Stimulated activated CD8-positive, alpha-beta memory T cell treated with anti-CD3 and anti-CD28 coated beads, Interleukin-15, amount 100 ng/mL, for 4 hours (primary cell): ENCODE measurements around the gene METTL1.
A peak's percentile ranks its signal among the peaks of the same experiment; 100 is the strongest.
"Not testable (repeated sequence)": the region's sequence is repeated elsewhere in the genome, so short reads cannot be mapped to it uniquely, and the experiment has no call there.

Source experiments
- DNase-seq, 2 donors: peaks; one replicate each; pipeline ENCODE4 v3.0.0-alpha.2; 2020; ENCODE audit warnings: low read depth in 2 of 2

Gene METTL1

DNA sequence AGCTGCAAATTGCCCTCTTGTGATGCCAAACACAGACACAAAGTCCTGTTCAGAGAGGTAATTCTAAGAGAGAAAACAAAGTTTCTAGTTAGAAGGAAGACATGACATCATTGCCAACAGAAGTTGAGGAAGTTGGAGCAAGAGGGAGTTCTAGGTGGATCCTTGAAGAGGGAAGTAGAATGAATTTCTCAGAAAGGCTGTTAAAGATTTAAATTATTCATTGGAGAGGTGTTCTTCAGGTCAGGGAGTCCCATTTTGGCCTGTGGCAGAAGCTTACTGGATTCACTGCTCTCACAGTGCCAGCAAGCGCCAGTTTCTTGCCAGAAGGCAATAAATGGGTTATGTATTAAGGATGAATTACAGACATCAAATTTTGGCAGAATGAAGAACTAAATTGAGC, 26.0 kb upstream of the METTL1 start:
- no peak for DNase-seq

DNA sequence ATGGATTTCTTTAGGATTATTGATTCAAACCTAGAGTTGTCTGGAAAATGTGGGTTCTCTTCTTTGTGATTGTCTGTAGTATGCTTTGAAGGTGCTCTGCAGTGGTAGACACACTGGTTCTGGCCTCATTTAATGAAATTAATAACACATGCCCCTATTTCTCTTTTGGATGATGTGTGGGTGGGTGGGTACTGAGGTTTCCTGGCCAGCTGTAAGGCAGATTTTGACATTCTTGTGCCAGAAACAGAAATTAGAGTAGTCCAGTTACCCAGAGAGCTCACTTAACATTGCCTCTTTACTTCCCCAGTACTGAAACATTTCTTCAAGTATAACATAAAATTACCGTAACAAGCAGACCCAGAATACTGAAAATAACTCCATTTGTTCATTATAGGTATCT, 25.1 kb upstream of the METTL1 start:
- no peak for DNase-seq

DNA sequence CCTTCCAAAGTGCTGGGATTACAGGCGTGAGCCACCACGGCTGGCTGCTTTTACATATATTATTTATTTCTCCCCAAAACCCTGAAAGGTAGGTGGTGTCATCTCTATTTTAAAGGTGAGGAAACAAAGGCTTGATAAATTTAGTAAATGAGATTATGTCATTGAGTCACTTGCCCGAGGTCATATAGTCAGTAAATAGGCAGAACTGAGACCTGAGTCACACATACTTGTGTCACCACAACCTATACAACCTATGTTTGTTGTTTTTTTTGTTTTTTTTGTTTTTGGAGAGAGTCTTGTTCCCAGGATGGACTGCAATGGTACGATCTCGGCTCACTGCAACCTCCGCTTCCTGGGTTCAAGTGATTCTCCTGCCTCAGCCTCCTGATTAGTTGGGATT, 23.4 kb upstream of the METTL1 start:
- DNase-seq = no peak

DNA sequence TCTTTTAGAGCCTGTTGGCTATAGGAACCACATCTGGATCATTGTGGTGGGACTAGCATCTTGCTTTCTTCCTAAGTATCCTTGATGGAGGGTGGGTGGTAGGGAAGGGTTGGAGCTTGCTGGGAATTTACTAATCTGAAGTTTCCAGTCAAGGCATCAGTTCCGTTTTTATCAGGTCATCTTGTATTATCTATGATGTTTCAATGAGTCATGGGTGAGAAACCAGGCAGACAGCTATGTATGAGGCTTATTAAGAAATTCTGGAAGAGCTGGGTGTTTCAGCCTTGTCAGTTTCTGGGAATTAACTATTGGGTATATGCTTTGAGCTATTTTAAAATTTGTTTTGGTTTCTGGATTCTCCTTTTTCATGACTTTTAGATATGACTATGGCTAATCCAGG, 22.0 kb upstream of the METTL1 start:
- DNase-seq = no peak

DNA sequence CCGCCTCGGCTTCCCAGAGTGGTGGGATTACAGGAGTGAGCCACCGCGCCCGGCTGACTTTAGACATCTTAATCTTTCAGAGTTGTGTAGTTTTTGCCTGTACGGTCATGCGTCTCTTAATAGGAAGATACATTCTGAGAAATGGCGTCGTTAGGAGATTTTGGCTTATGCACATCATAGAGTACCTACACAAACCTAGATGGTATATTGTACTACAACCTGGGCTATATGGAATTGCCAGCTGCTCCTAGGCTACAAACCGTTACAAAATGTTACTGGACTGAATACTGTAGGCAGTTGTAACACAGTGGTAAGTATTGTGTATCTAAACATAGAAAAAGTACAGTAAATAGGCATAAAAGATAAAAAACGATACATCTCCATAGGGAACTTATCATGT, 12.0 kb upstream of the METTL1 start:
- DNase-seq = no peak

DNA sequence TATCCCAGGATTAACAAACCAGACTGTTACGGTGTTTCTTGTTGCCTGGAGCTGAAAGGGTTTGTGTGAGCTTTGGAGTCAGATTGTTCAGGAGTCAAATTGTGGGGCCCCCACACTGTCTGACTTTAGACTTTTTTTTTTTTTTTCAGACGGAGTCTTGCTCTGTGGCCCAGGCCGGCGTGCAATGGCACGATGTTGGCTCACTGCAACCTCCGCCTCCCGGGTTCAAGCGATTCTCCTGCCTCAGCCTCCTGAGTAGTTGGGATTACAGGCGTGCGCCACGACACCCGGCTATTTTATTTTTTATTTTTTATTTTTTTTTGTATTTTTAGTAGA, 11.5 kb upstream of the METTL1 start:
- no peak for DNase-seq

DNA sequence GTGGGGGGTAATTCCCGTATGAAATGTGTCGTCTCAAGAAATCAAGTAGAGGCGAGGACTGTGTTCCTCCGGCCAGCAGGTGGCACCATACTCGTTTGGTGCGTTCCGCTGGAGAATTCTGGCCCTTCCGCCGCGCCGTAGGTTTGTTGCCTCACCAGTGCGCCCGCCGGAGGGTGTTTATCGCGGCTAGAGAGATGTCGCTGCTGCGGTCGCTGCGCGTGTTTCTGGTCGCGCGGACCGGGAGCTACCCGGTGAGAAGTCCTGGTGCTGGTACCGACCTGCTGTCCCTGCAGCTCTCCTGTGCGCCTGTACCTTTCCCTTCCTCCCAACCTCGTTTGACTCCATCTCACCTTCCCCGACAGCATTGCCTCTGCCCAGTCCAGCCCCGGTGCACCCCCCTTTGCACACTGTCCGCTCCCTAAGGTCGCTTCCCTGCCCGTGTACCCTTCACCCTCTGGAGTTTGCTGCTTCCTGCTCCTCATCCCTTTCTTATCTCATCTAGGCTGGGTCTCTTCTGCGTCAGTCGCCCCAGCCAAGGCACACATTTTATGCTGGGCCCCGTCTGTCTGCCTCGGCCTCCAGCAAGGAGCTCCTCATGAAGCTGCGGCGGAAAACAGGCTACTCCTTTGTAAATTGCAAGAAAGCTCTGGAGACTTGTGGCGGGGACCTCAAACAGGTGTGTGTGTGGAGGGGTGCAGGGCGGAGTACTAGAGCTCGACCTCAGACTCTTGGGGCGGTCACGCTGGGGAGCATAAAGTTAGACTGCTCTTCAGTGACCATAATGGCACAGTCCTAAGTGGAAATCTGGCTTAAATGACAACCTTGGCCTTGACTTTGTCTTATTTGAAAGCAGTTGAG, 10.9 kb upstream of the METTL1 start, which contains the start of gene TSFM:
TSFM (plus strand) TSS at position 180 of the 858 bp plus-strand sequence; CDS start at position 195, 15 bp downstream.
- peak; percentile 90 to 92 for DNase-seq

DNA sequence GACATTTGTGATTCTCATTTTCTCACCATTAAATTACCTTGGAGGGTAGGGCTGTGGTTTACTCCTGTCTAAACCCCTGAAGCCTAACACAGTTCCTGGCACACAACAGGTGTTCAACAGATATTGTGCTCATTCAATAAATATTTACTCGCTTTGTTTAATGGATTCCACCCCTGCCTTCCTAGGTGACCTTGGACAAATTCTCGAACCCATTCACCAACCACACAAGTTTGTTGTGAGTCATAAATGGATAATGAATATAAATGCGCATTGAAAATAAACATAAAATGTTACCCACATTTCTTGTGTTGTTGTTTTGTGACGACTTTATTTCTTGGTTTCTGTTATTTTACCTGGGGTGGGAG, 10.3 kb upstream of the METTL1 start:
- no peak for DNase-seq

DNA sequence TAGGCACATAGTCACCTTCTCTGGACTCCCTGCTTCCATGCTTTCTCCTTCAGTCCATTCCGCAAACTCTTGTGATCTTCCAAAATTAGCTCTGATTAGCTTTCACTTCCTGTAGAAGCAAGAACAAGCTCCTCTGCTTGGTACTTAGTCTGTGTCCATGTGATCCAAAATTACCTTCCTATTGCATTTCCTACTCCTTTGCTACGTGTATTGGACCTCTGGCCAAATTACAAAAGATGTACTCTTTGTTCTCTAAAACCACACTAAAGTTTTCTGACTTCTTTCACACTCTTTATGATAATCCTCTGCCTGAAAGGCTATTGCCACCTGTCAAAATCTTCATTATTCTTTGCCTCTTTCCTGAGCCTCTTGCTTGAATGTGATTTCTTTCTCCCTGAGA, 9.9 kb upstream of the METTL1 start:
- no peak for DNase-seq

DNA sequence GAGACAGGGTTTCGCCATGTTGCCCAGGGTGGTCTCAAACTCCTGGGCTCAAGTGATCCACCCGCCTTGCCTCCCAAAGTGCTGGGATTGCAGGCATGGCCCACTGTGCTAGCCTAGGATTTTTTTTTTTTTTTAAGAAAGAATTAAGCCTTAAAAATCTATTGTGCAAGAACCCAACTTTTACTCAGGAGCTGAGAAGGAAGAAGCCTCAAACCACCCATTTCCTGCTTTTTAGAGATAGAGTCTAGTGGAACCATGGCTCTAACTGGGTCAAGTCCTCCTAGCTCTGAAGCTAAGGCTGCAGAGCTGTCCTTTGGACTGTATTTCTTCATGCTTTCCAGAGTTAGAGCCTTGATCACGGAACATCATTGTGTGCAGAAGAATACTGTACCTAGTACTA, 9.3 kb upstream of the METTL1 start:
- DNase-seq = no peak

DNA sequence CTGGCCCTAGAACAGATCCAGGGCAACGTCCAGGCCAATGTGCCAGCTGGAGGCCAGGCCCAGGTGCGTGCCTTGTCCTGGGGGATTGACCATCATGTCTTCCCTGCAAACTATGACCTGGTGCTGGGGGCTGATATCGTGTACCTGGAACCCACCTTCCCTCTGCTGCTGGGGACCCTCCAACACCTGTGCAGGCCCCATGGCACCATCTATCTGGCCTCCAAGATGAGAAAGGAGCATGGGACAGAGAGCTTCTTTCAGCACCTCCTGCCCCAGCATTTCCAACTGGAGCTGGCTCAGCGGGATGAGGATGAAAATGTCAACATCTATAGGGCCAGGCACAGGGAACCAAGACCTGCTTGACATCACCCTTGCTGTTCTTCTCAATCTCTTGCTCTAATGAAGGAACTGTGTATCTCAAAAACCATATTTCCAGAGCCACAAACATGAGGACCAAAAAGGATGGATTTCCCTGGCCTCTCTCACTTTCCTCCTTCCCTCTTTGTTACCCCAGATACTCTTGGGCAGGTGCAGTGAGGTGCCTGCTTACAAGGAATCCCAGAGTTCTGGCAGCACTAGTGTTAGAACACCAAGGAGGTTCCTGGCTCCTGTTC, 8.5 kb upstream of the METTL1 start:
- DNase-seq = no peak

DNA sequence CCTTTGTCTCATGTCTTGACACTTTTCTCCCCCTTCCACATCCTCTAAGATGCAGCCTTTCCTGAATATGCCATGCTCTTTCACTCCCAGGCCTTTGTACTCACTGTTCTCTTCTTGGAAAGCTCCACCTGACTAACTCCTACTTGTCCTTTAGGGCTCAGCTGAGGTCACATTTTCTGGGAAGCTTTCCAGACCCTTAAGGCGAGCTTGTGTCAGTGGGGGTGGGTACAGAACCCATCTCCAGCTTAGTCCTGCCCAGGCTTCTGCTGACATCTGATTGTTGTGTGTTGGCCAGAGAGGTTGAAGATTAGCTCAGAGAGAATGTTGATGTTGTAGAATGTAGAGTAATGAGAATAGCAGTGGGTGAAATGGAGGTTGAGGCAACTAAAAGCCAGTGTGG, 7.8 kb upstream of the METTL1 start:
- DNase-seq = no peak

DNA sequence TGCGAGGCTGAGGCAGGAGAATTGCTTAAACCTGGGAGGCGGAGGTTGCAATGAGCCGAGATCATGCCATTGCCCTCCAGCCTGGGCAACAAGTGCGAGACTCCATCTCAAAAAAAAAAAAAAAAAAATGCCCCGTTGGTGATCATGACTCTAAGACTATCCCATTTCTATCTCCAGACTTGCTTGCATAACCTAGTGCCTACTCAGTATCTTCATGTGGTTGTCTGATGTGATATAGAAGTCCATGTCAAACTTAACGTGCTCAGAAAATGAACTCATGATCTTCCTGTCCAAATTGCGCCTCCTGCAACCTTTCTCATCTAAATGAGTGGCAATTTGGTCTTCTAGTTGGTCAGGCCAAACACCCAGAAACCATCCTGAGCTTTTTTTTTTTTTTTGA, 6.0 kb upstream of the METTL1 start:
- no peak for DNase-seq

DNA sequence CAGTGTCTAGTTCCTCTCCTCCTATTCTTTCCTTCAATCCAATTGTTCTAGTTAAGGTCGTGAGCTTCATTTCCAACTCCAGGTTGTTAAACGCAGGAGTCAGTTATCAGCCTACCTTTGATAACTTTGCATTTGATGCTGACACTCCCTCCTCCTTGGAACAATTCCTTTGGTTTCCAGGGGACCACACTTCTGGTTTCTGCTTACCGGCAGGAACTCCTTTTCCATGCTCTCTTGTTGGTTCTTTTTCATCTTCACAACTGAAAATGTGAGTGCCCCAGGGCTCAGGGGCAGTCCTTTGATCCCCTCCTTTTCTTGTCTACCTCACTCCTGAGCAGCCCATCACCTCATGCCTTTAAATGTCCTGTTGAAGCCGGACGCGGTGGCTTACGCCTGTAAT, 5.5 kb upstream of the METTL1 start:
- DNase-seq = no peak

DNA sequence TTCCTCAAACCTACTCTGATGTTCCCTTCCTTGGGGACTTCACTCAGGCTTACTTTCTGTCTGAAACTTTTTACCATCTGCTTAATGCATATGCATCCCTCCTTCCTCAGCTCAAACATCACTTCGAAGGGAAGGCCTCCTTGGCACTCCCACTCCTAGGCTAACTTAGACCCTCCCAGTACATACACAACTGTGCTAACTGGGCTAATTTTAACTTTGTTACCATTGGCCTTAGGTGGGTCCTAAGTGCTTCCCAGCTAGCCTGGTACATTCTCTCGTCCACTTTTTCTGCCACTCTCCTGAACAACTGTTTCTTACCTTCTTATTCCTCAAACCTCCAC, 4.3 kb upstream of the METTL1 start:
- DNase-seq = no peak

DNA sequence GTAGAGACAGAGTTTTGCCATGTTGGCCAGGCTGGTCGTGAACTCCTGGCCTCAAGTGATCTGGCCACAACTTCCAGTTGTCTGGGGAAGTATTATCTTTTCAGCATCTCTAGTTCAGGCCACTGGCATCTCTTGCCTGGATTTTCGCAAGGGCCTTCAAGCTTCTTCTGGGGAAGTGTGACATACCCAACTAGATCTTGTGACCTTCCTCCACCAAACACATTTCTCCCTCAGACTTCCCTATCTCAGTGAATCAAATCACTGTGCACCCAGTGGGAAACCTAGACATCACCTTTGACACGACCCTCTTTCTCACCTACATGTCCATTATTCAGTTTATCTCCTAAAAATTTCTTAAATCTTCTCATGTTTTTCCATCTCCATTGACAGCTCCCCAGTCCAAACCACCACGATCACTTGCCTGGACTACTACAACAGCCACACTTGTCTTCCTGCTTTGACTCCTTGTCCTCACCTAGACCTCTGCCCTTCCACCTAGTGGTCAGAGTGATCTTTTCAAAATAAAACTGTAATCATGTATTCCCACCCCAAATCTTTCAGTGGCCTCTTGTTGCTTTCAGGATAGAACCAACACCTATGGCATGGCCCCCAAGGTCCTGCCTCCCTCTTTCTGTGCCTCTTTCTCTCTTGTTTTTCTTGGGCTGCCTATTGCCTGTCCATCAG, 3.8 kb upstream of the METTL1 start:
- DNase-seq = no peak

DNA sequence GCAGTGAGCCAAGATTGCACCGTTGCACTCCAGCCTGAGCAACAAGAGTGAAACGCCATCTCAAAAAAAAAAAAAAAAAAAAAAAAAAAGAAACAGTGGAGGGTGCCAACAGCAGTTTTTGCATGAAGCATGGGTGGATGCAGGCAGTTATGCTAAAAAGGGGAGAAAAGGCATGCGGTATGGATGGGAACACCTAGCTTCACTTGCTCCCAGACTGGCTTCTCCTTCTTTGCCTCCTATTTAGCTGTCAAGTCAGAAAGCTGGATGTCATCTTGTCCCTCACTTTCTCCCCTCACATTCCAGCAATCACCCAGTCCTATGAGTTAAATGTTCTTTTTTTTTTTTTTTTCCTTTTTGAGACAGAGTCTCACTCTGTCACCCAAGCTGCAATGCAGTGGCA, 3.1 kb upstream of the METTL1 start:
- DNase-seq = no peak

DNA sequence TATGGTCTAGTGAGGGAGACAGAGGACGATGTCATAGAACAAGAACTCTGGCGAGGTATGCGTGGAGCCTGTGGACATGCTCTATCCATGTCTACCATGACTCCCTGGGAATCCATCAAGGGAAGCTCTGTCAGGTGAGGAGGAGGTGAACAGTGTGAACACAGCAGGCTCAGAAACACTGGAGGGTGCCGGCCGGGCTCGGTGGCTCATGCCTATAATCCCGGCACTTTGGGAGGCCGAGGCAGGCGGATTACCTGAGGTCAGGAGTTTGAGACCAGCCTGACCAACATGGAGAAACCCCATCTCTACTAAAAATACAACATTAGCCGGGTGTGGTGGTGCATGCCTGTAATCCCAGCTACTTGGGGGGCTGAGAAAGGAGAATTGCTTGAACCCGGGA, 2.7 kb upstream of the METTL1 start:
- DNase-seq = not testable (repeated sequence)

DNA sequence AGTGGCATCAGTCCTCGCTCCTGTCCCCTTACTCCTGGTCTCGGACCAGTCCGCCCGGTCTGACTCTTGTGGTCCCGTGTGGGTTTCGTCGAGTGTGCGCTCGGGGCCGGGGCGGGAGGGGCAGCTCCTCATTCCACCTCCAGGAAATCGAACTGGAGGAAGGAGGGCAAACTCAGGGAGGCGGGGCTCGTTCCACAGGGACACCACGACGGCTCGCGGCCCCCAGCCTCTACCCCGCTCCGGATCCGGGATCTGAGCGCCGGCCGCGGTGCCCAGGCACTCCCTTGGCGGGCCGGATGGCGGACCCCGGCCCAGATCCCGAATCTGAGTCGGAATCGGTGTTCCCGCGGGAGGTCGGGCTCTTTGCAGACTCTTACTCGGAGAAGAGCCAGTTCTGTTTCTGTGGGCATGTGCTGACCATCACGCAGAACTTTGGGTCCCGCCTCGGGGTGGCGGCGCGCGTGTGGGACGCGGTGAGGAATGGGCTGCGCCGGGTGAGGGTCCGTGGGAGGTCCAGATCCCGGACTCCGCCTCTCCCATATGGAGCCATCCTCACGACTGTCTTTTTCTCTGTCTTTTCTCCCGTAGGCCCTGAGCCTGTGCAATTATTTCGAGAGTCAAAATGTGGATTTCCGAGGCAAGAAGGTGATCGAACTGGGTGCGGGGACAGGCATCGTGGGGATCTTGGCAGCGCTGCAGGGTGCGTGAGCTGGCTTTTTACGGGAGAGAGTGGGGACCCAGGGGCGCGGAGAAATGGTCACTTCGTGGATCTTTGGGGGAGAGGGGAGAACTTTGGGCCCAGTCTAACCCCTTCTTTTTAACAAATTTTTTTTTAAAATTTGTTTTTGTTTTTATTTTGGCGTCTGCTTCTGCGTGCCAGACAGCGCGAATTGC, 771 bp upstream of the METTL1 start, which contains the start of gene EEF1AKMT3:
EEF1AKMT3 (plus strand) TSS at position 186 of the 894 bp plus-strand sequence; CDS start at position 297, 111 bp downstream.
- no peak for DNase-seq

DNA sequence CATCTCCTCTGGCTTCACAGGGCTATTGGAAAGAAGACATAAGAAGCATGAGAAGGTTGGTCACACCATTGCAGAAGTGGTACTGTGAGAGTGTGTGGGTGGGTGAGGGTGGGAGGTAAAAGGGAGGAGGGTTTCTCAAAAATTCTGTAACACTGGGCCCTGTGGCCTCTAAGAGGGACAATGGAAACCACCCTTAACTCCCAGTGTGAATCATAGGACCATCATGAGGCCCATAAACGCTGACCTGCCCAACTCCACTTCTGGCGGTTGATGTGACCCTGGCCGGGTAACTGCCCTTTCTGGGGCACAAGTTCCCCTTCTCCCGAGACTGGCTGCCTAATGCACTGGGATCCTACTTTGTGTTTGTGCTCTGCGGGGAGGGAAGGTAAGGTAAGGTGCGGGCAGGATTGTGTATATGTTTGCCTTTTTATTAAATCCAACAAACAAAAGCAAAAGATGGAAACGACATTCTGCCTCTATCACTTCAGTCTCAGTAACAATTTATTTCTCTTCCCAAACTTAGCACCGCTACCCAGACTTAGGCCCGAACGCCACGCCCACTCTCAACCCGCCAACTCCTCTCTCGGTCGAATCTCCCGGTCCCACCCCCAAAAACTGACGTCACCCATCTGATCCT, 551 bp downstream of the METTL1 start:
- peak; percentile 75 to 87 for DNase-seq

DNA sequence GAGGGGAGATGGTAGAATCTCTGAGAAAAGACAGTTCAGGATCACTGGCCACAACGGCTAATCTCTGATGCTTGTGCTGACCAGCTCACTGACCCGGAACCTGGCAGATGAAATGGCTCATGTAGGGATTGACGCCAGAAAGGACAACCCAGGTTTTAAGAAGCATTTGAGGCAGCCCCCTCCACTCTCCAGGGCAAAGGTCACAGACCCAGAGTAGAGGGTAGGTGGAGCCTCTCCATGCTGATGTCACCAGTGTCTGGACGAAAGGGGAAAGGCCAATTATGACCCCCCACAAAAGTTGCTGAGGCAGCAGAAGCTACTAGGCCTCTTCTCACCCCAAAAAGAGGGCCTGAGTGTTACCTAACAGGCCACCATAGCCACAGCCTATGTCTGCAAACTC, 1.2 kb downstream of the METTL1 start:
- no peak for DNase-seq

DNA sequence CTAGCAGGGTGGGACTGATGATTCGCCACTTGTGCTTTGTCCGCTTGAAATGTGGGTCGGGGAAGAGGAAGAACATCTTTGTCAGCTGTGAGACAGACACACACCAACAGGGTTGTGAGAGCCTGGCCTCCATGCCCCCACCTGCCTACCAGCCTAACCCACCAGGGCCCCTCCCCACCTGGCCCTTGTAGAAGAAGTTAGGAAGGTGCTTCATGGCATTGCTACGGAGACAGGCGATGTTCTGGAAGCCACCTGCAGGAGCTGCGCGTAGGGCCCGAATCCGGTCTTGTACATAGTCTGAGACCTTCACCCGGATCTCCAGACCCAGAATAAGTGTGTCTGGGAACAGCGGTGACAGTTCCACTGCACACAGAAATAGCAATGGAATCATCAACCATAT, 2.3 kb downstream of the METTL1 start:
- DNase-seq = no peak
